NCI-H1105 (cell line): ENCODE data around the gene RRP1B.
"Not testable (repeated sequence)": the region's sequence is repeated elsewhere in the genome, so short reads cannot be mapped to it uniquely, and the experiment has no call there.

Experiments used
- DNase-seq: peaks from one replicate; lab custom pipeline; 2025; lab: John Stamatoyannopoulos, UW

RRP1B gene

GRCh38 chr21:43667191-43667904 lies 8.0 kb downstream of the RRP1B start:
- DNase-seq = no peak

- DNase-seq = no peak
Observed at GRCh38 chr21:43669828-43670605, 10.7 kb downstream of the RRP1B start.

GRCh38 chr21:43675871-43676270 lies 16.5 kb downstream of the RRP1B start:
- no peak for DNase-seq

GRCh38 chr21:43676391-43676790 lies 17.0 kb downstream of the RRP1B start:
- DNase-seq = no peak

GRCh38 chr21:43679951-43680350 lies 20.6 kb downstream of the RRP1B start:
- no peak for DNase-seq

GRCh38 chr21:43680421-43680820 lies 21.1 kb downstream of the RRP1B start:
- DNase-seq = not testable (repeated sequence)

- DNase-seq = no peak
Observed at GRCh38 chr21:43681650-43682049, 22.3 kb downstream of the RRP1B start.

- DNase-seq = no peak
Observed at GRCh38 chr21:43684424-43684823, 25.1 kb downstream of the RRP1B start.

- DNase-seq = no peak
Observed at GRCh38 chr21:43686811-43687565, 27.6 kb downstream of the RRP1B start.

GRCh38 chr21:43687566-43688399 lies 28.4 kb downstream of the RRP1B start:
- no peak for DNase-seq

- DNase-seq = no peak
Observed at GRCh38 chr21:43688906-43689305, 29.5 kb downstream of the RRP1B start.

GRCh38 chr21:43689556-43690337 lies 30.4 kb downstream of the RRP1B start:
- DNase-seq = no peak

GRCh38 chr21:43690346-43690745 lies 31.0 kb downstream of the RRP1B start:
- no peak for DNase-seq

- no peak for DNase-seq
Observed at GRCh38 chr21:43691086-43691795, 31.9 kb downstream of the RRP1B start.

- DNase-seq = no peak
Observed at GRCh38 chr21:43691801-43692200, 32.4 kb downstream of the RRP1B start.

GRCh38 chr21:43692949-43693348 lies 33.6 kb downstream of the RRP1B start:
- DNase-seq = no peak

- no peak for DNase-seq
Observed at GRCh38 chr21:43693981-43694380, 34.6 kb downstream of the RRP1B start.

- DNase-seq = no peak
Observed at GRCh38 chr21:43694437-43695079, 35.2 kb downstream of the RRP1B start.

- DNase-seq = no peak
Observed at GRCh38 chr21:43696214-43696613, 36.9 kb downstream of the RRP1B start.
